Activated CD8-positive, alpha-beta memory T cell treated with anti-CD3 and anti-CD28 coated beads for 36 hours (primary cell): ENCODE measurements around the gene PSMD5. TPM values are rescaled to one million over a fixed set of nuclear protein-coding genes. Genes with fewer than 3 reads are reported as not detected.

Experiments
- CTCF ChIA-PET: fragments of 350-600 bp; sonication (Branson Sonifier 250); formaldehyde crosslinking; loops from one replicate; lab custom pipeline; 2021; ENCODE audit warnings: antibody characterized with exemption; lab: Charles Lee
- POLR2A ChIA-PET: fragments of 350-600 bp; sonication (Branson Sonifier 250); formaldehyde crosslinking; loops from one replicate; lab custom pipeline; 2021; ENCODE audit warnings: antibody characterized with exemption; lab: Charles Lee
- total RNA-seq, 2 experiments: library from RNA; stranded (reverse); gene quantifications; one replicate each; pipeline ENCODE4 v1.2.3, GENCODE V29; 2021

Gene PSMD5
- total RNA-seq, 2 experiments from 2014 or later: 63.0 to 68.1 TPM

DNA sequence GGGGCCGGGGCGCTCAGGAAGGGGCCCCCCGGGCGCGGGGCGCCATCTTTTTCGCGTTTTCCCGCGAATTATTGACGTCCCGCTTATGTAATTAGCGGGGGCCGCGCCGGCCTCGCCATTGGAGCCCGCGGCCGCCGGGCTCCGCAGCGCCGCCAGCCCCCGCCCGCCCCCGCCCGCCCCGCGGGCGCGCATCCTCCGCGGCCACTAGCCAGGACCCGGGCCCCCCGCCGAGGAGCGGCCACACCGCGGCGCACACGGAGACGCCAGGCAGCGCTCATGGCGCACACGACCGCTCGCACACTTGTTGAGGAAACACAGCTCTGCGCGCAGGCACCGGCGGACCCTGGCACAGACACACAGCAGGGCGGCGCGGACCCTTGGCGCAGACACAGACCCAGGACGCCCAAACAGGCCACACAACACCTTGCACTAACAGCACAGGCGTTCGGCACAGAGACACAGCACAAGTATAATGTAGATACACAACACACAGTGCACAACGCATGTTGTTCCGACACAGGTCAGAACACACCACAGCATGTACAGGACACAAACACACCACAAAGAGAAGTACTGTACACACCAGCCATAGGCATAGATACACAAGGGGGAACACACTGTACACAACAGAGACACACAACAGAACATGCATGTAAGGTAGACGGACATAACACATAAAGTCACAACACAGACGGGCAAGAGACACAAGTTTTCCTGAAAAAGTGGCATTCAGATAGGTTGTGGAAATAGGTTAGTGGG is 34.7 kb upstream of the PSMD5 start:
- ChIA-PET POLR2A (interaction anchor here (0.9 to 3.3 kb wide), 8 partner anchors 14 to 56 kb away, joined by 3 to 29 read pairs (median 4); partner anchors contain the start of gene TRAF1), CTCF (interaction anchor here (0.8 to 2.4 kb wide), 5 partner anchors 12 to 52 kb away, joined by 3 to 8 read pairs (median 4); no protein-coding TSS in a partner anchor)

DNA sequence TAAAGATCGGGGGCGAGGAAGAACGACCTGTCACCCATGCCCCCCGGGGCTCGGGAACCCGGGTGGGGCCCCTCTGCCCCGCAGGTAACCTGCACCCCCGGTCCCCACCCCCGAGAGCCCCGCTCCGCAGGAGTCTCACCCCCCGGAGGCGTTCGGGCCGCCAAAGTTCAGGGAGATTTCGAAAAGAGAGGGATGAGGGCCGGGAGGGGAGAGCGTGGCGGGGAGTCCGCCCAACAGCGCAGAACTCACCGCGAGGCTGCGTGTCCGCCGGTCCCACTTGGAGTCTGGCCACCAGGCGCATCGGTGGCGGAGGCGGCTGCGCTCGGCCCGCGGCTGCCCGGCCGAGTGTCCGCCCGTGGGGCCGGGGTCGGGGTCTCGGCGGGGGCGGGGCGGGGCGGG is 34.1 kb upstream of the PSMD5 start, which contains the start of gene PHF19:
TSS of gene PHF19 (minus strand) at position 347 of the 399 bp plus-strand sequence. CDS start 2,447 bp downstream, outside the sequence.
- CTCF ChIA-PET: interaction anchor here (1.0 to 1.5 kb wide), 3 partner anchors 13 to 21 kb away, joined by 3 to 4 read pairs (median 4); no protein-coding TSS in a partner anchor
- POLR2A ChIA-PET: interaction anchor here (0.7 to 3.3 kb wide), 7 partner anchors 14 to 62 kb away, joined by 3 to 29 read pairs (median 4); partner anchors contain the start of gene TRAF1

DNA sequence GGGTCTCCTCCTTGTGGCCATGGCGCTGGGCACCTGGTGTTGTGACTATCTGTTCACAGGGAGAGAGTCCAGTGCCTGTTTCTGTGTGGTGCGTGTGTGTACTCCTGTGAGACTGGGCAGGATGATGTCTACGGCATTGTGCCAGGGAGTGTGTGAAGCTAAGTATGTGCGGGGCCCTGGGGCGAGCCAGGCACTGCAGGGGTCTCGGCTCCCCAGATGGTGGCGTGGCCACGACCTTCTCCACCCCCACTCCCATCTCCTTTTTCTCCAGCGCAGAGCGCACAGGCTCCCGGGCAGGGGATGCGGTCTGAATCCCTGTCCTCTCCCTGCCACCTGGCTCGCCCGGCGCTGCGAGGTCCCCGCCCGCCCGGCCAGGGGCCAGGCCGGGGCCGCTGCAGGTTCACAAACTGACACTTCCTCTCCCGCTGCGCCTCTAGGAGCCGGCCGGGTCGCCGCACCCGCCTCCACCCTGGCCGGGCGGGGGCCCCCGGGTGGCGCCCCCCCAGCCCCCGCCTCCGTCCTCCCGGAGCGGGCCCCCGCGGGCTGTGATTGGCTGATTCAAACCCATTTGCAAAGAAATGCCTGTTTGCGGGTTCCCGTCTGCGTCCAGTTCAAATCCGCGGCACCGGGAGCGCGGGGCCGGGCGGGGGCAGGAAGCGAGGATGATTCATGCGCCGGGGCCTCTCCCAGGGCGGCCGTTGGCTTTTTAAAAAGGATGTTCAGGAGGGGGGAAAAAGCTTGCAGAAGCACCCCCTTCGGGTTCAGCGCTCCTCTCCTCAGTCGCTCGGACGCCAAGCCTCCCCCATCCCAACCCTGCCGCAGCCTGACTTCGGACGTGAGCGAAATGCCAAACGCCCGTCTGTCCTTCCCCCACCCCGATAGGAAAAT is 33.5 kb upstream of the PSMD5 start:
- CTCF ChIA-PET: interaction anchor here (0.6 to 2.1 kb wide), 5 partner anchors 14 to 31 kb away, joined by 3 to 6 read pairs (median 4); no protein-coding TSS in a partner anchor

DNA sequence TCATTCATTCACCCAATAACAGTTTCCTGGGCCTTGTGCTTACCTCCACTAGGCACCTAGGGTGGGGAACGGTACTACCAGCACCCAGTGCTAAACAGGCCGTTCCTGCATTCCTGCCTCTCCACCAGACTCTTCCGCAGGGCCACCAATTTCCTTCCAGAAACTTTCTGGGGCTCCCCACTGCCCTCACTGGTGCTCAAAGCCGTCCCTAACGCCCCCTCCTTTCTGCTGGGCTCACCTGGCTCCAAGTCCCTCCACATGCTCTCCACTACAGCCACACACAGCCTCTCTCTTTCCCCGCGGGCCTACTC is 32.9 kb upstream of the PSMD5 start:
- ChIA-PET POLR2A (interaction anchor here (1.4 to 2.5 kb wide), 5 partner anchors 17 to 54 kb away, joined by 4 to 24 read pairs (median 6); partner anchors contain the start of gene TRAF1), CTCF (interaction anchor here (0.6 to 2.1 kb wide), 2 partner anchors 15 to 30 kb away, joined by 3 to 6 read pairs; no protein-coding TSS in a partner anchor)

More for the DNA sequence above, 33.5 kb upstream of the PSMD5 start:
- POLR2A ChIA-PET: interaction anchor here (0.7 to 3.3 kb wide), 8 partner anchors 15 to 62 kb away, joined by 3 to 29 read pairs (median 5); partner anchors contain the start of gene TRAF1

DNA sequence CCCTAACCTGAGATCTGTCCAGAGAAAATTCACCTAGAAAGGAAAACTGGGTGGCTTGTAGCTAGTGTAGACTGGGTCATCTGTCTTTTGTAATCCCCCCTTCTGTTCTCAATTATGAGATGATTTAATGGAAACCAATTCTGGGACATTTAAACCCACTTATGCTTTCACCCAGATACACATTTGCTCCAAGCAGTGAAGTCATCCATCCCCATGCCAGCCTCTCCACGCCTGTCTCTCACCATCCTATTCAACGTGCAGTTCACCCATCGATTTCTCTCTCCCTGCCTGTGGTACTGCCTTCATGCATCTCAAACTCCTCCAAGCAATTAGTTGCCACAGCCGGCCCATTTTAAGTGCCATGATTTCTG is 32.5 kb upstream of the PSMD5 start:
- POLR2A ChIA-PET: interaction anchor here (1.4 to 1.9 kb wide), 2 partner anchors 17 to 54 kb away, joined by 4 to 6 read pairs; no protein-coding TSS in a partner anchor
- CTCF ChIA-PET: interaction anchor here (2.1 kb wide), 1 partner anchor 30 kb away, joined by 6 read pairs; no protein-coding TSS in a partner anchor

DNA sequence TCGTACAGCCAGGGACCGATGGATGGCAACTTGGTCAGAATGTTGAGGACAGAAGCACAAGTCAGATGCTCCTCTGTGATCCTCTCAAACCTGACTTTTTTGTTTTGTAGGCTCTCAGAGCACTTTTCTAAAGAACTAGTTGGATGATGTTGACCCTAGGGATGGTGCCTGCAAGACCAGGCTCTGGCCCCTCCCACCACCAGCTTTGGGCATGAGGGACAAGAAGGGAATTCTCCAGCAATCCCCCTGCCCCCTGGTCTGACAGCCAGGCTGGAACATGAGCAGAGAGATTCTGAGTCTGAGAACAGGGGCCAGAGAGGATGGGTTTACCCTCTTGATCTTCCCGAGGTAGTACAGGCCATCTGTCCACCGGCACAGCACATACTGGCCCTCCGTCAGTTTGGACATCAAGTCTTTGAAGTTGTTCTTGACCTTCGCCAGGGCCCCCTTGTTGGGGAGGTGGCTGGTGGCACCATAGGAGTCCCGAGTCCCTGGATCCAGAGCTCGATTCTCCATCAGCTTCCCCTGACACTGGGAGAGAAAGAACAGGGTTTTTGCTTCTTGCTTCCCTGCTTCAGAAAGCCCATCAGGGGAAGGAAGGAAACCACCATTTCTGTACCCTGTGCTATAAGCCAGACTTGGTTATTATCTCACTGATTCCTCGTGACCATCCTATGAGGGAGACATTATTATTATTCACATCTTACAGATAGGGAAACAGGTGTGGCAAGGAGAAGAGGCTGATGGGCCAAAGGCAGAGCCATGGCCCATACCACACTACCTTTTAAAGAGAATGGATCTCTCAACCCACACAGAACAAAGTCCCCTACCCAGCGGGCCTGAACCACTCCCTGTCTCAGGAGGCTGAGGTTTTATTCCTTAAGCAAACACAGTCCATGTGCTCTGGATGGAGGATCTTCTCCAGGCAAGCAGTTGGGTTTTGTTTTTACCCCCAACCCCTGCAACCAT is 31.8 kb upstream of the PSMD5 start:
- ChIA-PET CTCF (interaction anchor here (2.1 kb wide), 1 partner anchor 29 kb away, joined by 6 read pairs; no protein-coding TSS in a partner anchor), POLR2A (interaction anchor here (1.4 to 2.1 kb wide), 3 partner anchors 18 to 55 kb away, joined by 4 to 6 read pairs (median 5); no protein-coding TSS in a partner anchor)

DNA sequence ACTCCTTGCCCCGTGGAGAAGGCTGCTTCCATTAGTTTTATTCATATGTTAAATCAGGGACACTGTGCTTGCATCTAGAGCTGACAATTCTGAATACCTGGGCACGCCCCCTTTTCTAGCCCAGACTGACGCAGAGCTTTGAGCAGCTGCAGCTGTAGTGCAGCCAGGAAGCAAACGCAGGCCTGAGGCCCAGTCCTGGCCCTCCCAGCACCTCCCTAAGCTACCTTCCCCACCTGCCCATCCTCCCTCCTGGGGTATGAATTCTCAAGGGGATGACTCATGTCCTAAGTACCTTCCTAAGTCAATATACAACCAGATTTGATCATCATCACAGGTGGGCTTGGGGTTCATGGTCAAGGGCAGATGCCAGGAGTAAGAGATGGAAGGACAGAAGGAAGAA is 30.8 kb upstream of the PSMD5 start:
- CTCF ChIA-PET: interaction anchor here (0.6 to 1.3 kb wide), 2 partner anchors 61 to 261 kb away, joined by 3 to 4 read pairs; no protein-coding TSS in a partner anchor
- POLR2A ChIA-PET: interaction anchor here (0.7 to 2.1 kb wide), 3 partner anchors 17 to 55 kb away, joined by 5 to 7 read pairs (median 5); no protein-coding TSS in a partner anchor

DNA sequence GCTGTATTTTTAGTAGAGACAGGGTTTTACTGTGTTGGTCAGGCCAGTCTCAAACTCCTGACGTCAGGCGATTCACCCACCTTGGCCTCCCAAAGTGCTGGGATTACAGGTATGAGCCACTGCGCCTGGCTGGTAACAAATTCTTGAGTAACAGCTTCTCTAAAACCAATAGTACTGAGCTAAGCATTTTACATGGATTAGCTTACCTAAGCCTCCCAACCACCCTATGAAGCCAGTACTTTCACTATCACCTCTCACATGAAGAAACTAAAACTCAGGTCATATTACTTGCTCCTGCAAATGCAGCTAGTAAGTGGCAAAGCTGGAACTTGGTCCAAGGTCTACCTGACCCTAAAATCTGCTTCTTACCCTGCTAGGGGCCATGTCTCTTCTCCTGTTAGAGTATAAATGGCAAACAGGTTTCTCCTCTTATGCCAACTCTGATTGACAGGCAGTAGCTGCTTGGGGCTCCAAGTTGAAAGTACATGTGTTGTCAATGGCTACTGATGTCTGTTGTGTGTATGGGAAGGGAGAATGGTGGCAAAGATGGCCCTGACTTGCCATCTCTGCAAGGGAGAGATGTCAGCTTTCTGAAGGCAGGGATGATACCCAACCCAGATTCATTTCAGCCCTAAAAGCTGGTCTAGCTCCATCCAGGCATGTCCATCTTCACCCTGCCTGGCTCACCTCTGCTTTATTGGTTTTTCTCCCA is 30.2 kb upstream of the PSMD5 start:
- POLR2A ChIA-PET: interaction anchor here (0.7 to 2.1 kb wide), 4 partner anchors 17 to 56 kb away, joined by 3 to 7 read pairs (median 5); no protein-coding TSS in a partner anchor
- CTCF ChIA-PET: interaction anchor here (0.6 to 1.3 kb wide), 3 partner anchors 54 to 73 kb away, joined by 3 to 4 read pairs (median 3); partner anchors contain the start of gene TRAF1

DNA sequence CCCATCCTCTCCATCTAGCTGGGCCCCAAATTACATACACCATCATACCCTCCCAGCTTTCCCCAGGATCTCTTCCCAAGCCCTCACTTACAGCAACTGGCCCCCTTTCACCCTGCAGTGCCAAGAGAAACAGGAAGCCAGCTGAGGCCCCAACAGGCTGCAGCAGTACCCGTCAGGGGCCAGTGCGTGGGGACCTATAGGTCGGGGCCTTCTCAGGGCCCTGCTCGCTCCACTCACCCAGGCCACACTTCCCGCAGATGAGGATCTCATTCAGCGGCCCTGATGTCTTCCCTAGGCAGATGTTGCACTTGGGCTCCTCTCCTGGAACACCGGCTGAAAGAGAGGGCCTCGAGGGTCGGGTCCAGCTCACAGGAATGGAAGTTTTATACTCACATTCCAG is 27.5 kb upstream of the PSMD5 start:
- ChIA-PET CTCF (interaction anchor here (1.0 to 2.7 kb wide), 6 partner anchors 13 to 56 kb away, joined by 3 to 15 read pairs (median 4); partner anchors contain the start of gene TRAF1), POLR2A (interaction anchor here (0.7 to 1.1 kb wide), 3 partner anchors 42 to 61 kb away, joined by 3 read pairs; no protein-coding TSS in a partner anchor)

DNA sequence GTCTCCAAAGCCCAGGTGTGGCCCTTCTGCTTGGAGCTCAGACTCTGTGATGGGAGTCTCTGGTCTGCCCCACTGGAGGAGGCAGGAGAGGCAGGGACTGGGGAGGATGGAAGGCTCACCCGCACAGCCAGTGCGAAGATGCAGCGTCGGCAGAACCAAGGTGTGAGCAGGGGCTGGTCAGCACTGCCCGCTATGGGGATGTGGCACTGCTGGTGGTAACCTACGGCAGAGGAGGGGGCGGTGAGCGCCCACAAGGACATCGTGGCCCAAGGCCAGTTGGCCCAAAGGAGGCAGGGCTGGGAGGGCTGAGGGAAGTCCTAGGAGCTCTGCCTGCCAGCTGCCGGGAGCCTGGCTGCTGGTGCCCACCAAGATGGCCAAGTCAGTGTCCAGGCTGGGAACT is 27.0 kb upstream of the PSMD5 start:
- ChIA-PET POLR2A (interaction anchor here (0.9 to 1.3 kb wide), 4 partner anchors 27 to 62 kb away, joined by 3 to 5 read pairs (median 3); no protein-coding TSS in a partner anchor), CTCF (interaction anchor here (1.0 to 2.7 kb wide), 13 partner anchors 14 to 69 kb away, joined by 3 to 15 read pairs (median 4); partner anchors contain the start of genes PSMD5 and TRAF1)

DNA sequence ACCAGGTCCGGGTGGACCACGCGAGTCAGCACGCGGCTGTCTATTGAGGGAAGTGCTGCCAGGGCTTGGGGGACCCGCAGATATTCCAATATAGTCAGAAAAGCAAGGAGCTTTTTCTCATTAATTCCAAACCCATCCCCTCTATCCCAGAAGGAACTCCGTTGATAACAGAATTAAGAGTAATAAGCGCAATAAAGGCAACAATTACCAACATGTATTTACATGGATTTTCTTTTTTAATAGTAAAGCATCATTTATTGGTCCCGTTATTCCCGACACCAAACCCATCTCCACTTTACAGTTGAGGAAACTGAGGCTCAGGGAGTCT is 26.6 kb upstream of the PSMD5 start:
- ChIA-PET POLR2A (interaction anchor here (0.8 to 1.3 kb wide), 6 partner anchors 23 to 62 kb away, joined by 3 to 5 read pairs (median 3); partner anchors contain the start of gene TRAF1), CTCF (interaction anchor here (1.0 to 2.7 kb wide), 14 partner anchors 14 to 138 kb away, joined by 3 to 15 read pairs (median 4); partner anchors contain the start of genes PSMD5 and TRAF1)

DNA sequence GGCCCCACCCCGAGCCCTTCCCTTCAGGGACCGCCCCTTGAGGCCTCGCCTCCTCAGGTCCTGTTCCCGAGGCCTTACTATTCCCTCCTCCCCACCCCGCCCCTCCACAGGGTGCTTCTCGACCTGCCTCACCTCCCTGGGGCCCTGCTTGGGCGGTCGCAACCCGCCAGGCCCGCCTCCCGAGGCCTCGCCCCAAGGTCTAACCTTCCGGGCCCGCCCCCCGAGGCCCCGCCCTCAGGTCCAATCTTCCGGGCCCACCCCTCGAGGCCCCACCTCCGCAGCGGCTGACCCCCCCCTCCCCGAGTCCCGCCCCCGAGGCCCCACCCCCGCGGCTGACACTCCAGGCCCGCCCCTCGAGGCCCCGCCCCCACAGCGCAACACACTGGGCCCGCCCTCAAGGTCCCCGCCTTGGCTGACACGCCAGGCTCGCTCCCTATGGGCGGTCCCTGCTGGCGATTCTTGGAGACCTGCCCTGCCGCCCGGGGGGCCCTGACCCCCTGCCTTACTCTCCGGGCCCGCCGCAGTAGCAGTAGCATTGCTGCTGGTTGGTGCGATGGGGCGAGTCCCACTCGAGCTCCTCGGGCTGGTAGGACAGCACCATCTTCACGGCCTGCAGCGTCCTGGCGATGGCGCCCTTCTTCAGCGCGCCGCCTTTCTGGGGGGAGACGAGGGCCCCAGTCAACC is 26.1 kb upstream of the PSMD5 start:
- ChIA-PET CTCF (interaction anchor here (1.0 to 2.7 kb wide), 13 partner anchors 15 to 138 kb away, joined by 3 to 15 read pairs (median 4); partner anchors contain the start of genes PSMD5 and TRAF1), POLR2A (interaction anchor here (0.6 to 1.3 kb wide), 8 partner anchors 22 to 76 kb away, joined by 3 to 5 read pairs (median 3); partner anchors contain the start of genes FBXW2 and TRAF1)

DNA sequence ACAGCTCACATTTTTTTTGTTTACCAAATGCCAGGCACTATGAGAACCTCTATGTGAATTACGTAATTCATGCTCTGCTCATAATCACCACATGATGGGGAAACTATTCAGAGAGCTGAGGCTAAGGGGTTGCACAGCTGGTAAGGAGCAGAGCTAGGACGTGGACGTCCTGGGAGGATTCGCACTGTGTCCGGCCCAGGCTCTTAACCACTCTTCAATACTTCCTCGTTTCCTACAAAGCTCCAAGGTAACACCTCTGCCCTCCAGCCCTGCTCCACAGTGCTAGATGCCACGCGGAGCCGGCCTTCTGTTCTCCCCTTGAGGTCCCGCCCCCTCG is 25.6 kb upstream of the PSMD5 start:
- ChIA-PET CTCF (interaction anchor here (1.2 to 2.7 kb wide), 3 partner anchors 58 to 137 kb away, joined by 3 to 15 read pairs (median 5); partner anchors contain the start of gene TRAF1), POLR2A (interaction anchor here (0.6 to 1.2 kb wide), 10 partner anchors 20 to 76 kb away, joined by 3 to 6 read pairs (median 3); partner anchors contain the start of gene FBXW2)

DNA sequence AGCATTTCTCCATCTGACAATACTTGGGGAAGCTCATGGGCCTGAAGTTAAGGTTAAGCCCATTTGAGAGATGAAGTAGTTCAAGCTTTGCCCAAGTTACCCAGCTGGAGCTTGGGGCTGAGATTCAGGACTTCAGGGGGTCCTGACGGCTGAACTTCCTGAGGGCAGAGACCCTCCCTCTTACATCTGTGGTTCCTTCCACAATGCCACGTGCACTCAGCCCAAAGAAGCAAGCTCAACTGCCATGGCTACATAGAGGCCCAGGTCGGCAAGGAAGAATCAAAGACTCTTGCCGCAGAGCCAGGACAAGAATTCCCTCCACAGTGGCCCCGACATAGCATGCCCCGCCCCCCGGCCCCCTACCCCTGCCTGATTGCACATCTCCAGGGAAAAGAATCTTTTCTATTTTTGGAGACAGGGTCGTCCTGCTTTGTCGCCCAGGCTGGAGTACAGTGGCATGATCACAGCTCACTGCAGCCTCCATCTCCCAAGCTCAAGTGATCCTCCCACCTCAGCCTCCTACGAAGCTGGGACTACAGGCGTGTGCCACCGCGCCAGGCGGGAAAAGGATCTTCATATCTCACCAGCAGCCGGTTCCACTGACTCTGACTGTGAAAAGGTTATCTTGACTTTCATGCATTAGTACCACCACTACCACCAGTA is 25.1 kb upstream of the PSMD5 start:
- ChIA-PET POLR2A (interaction anchor here (0.5 to 1.1 kb wide), 9 partner anchors 19 to 75 kb away, joined by 3 to 6 read pairs (median 3); partner anchors contain the start of gene FBXW2), CTCF (interaction anchor here (1.9 to 2.7 kb wide), 2 partner anchors 58 to 61 kb away, joined by 5 to 15 read pairs; partner anchors contain the start of gene TRAF1)
